ENCODE measurements around the gene BICRA. TPM values are rescaled to one million over a fixed set of nuclear protein-coding genes. Genes with fewer than 3 reads are reported as not detected.
"Not testable (repeated sequence)": the region's sequence is repeated elsewhere in the genome, so short reads cannot be mapped to it uniquely, and the experiment has no call there.

BICRA gene
- 10.8 TPM for total RNA-seq

GRCh38 chr19:47608969-47609905, at the start of gene BICRA:
TSS of gene BICRA (plus strand) at chr19:47609134. CDS start at chr19:47673575, 64,441 bp downstream.
- peak; percentile 54 to 90 (median 81) for DNase-seq (ENCODE audit: low read depth in 2 of 3, low spot score in 2 of 3)

- no peak for DNase-seq (ENCODE audit: low read depth in 2 of 3, low spot score in 2 of 3)
These were observed 47.9 kb upstream of the BICRA start for GRCh38 chr19:47560999-47561398.

- no peak for DNase-seq (ENCODE audit: low read depth in 2 of 3, low spot score in 2 of 3)
These were observed 47.4 kb upstream of the BICRA start for GRCh38 chr19:47561440-47562057.

- no peak for DNase-seq (ENCODE audit: low read depth in 2 of 3, low spot score in 2 of 3)
These were observed 44.9 kb upstream of the BICRA start for GRCh38 chr19:47564081-47564480.

- DNase-seq (ENCODE audit: low read depth in 2 of 3, low spot score in 2 of 3), result no peak
These were observed 39.6 kb upstream of the BICRA start for GRCh38 chr19:47569331-47569730.

- DNase-seq (ENCODE audit: low read depth in 2 of 3, low spot score in 2 of 3), result no peak
These were observed 36.3 kb upstream of the BICRA start for GRCh38 chr19:47572635-47573034.

- peak; percentile 71 to 75 (median 75) for DNase-seq (ENCODE audit: low read depth in 2 of 3, low spot score in 2 of 3)
These were observed 35.6 kb upstream of the BICRA start, which contains the start of gene ZNF541 for GRCh38 chr19:47573071-47574026. TSS of gene ZNF541 (minus strand) at chr19:47573148. CDS start at chr19:47555856, 17,292 bp downstream.

GRCh38 chr19:47580397-47580796, 28.5 kb upstream of the BICRA start:
- DNase-seq (ENCODE audit: low read depth in 2 of 3, low spot score in 2 of 3), result no peak

- no peak for DNase-seq (ENCODE audit: low read depth in 2 of 3, low spot score in 2 of 3)
These were observed 27.2 kb upstream of the BICRA start for GRCh38 chr19:47581605-47582319.

- no peak for DNase-seq (ENCODE audit: low read depth in 2 of 3, low spot score in 2 of 3)
These were observed 26.5 kb upstream of the BICRA start for GRCh38 chr19:47582320-47582909.

- not testable (repeated sequence) for DNase-seq (ENCODE audit: low read depth in 2 of 3, low spot score in 2 of 3)
These were observed 25.8 kb upstream of the BICRA start for GRCh38 chr19:47583161-47583560.

GRCh38 chr19:47587295-47587694, 21.6 kb upstream of the BICRA start:
- no peak for DNase-seq (ENCODE audit: low read depth in 2 of 3, low spot score in 2 of 3)

- DNase-seq (ENCODE audit: low read depth in 2 of 3, low spot score in 2 of 3), result no peak
These were observed 19.1 kb upstream of the BICRA start for GRCh38 chr19:47589824-47590223.

GRCh38 chr19:47593860-47594259, 15.1 kb upstream of the BICRA start:
- no peak for DNase-seq (ENCODE audit: low read depth in 2 of 3, low spot score in 2 of 3)

- DNase-seq (ENCODE audit: low read depth in 2 of 3, low spot score in 2 of 3), result no peak
These were observed 13.0 kb upstream of the BICRA start for GRCh38 chr19:47595944-47596343.

- DNase-seq (ENCODE audit: low read depth in 2 of 3, low spot score in 2 of 3), result no peak
These were observed 10.3 kb upstream of the BICRA start for GRCh38 chr19:47598407-47599349.

GRCh38 chr19:47599671-47600245, 9.2 kb upstream of the BICRA start:
- not testable (repeated sequence) for DNase-seq (ENCODE audit: low read depth in 2 of 3, low spot score in 2 of 3)

Data from hematopoietic multipotent progenitor cell (in vitro differentiated cells).